Transverse colon (tissue), 4 donors: ENCODE measurements around the gene HNRNPF. TPM values are rescaled to one million over a fixed set of nuclear protein-coding genes. Genes with fewer than 3 reads are reported as not detected.
A peak's percentile ranks its signal among the peaks of the same experiment; 100 is the strongest.

Experiments used
- DNase-seq: peaks from one replicate; pipeline ENCODE4 v3.0.0-alpha.2; 2019
- H3K27ac ChIP-seq, 4 donors: fragments of 200-600 bp; sonication (generic); 2 replicates each; pipeline ENCODE4 v1.5.1; 2016 to 2018; ENCODE audit warnings: inconsistent platforms in 4 of 4
- H3K27me3 ChIP-seq: fragments of 200-600 bp; sonication (generic); 2 replicates; pipeline ENCODE4 v1.5.1; 2017; ENCODE audit warnings: inconsistent platforms
- H3K36me3 ChIP-seq, 4 donors: fragments of 200-600 bp; sonication (generic); 2 replicates each; pipeline ENCODE4 v1.5.1; 2017 to 2019; ENCODE audit warnings: inconsistent platforms in 4 of 4
- H3K4me1 ChIP-seq, 4 donors: fragments of 200-600 bp; sonication (generic); 2 replicates each; pipeline ENCODE4 v1.5.1; 2017 to 2020; ENCODE audit warnings: inconsistent platforms in 4 of 4
- H3K4me3 ChIP-seq, 4 donors: fragments of 200-600 bp; sonication (generic); 1 replicate in 1 of 4; 2 replicates in 3 of 4; pipeline versions ENCODE4 v1.5.1 to v1.6.1; 2017 to 2019; ENCODE audit warnings: inconsistent platforms in 4 of 4
- H3K9me3 ChIP-seq, 2 donors: fragments of 200-600 bp; sonication (generic); 2 replicates each; pipeline ENCODE4 v1.5.1; 2017 to 2019; ENCODE audit warnings: inconsistent platforms in 2 of 2
- EP300 ChIP-seq: sonication (generic); formaldehyde crosslinking; IDR thresholded peaks from one replicate; pipeline ENCODE4 v1.6.1; 2017; ENCODE audit warnings: antibody characterized with exemption, low read depth
- POLR2A ChIP-seq: fragments of 450-650 bp; IDR thresholded peaks from one replicate; pipeline ENCODE4 v1.6.1; 2016; ENCODE audit warnings: antibody characterized with exemption, mild to moderate bottlenecking, moderate library complexity
- POLR2AphosphoS5 ChIP-seq, 3 donors: sonication (generic); formaldehyde crosslinking; IDR thresholded peaks; one replicate each; pipeline ENCODE4 v1.6.1; 2016; ENCODE audit warnings: antibody characterized with exemption in 3 of 3
- WGBS, 2 donors: methylation state at CpG; one replicate each; pipeline ENCODE4 v1.1.5; 2018; ENCODE audit warnings: low coverage in 1 of 2; 5-methylcytosine and 5-hydroxymethylcytosine counted together
- in situ Hi-C, 4 donors: fragments of 200-750 bp; cut with MboI; loops; one replicate each; pipeline versions ENCODE4 v1.15.0 to v1.15.1; 2017; ENCODE audit warnings: low sequenced_read_pairs in 3 of 4, low pct_ligation_motif_present in 1 of 4, low pct_unique_long_range_greater_than_20kb in 1 of 4
- intact Hi-C: fragments of 100-400 bp; cut with DNase I; formaldehyde crosslinking; loops from one replicate; pipeline ENCODE4 v1.15.1; 2023; ENCODE audit warnings: low total_unique reads
- total RNA-seq, 4 donors: library from RNA; depleted of rRNA; stranded (reverse); fragments of >200 nt; gene quantifications; one replicate each; pipeline ENCODE4 v1.1.0, GENCODE V29; 2016
- TF ChIP-seq, protein P1 (sequence below), 5 experiments: fragments of 200-600 bp in 3 of 5; fragments of 450-650 bp in 2 of 5; sonication (generic) in 3 of 5; IDR thresholded peaks; 1 replicate in 2 of 5; 2 replicates in 3 of 5; pipeline ENCODE4 v1.5.1; 2016 to 2017; ENCODE audit warnings: antibody characterized with exemption in 5 of 5, inconsistent platforms in 3 of 5, mild to moderate bottlenecking in 2 of 5, moderate library complexity in 1 of 5

Gene HNRNPF
- total RNA-seq, 4 donors from 2014 or later: 127 to 171 (median 155) TPM

- Histone ChIP-seq H3K4me1 (peaks cover 0 to 8% (median under 1%) of the 10 kb centered on the region in 4 donors), H3K4me3 (no peak overlapping the region), H3K9me3 (no peaks in the 10 kb centered on the region), H3K27me3 (no peaks in the 10 kb centered on the region), H3K36me3 (peaks cover 0 to 38% (median 18%) of the 10 kb centered on the region in 4 donors), H3K27ac (no peak overlapping the region)
- TF ChIP-seq POLR2AphosphoS5 (IDR thresholded peaks at IDR 0.05): no peak
- WGBS, 2 donors: 70 to 78% methylated on average over 5 of the region's 5 CpGs
- no peak for DNase-seq
- intact Hi-C loops: no loop called here
- in situ Hi-C loops: no loop called here
These were observed 23.5 kb downstream of the HNRNPF start for GRCh38 chr10:43385412-43386004.

DNA sequence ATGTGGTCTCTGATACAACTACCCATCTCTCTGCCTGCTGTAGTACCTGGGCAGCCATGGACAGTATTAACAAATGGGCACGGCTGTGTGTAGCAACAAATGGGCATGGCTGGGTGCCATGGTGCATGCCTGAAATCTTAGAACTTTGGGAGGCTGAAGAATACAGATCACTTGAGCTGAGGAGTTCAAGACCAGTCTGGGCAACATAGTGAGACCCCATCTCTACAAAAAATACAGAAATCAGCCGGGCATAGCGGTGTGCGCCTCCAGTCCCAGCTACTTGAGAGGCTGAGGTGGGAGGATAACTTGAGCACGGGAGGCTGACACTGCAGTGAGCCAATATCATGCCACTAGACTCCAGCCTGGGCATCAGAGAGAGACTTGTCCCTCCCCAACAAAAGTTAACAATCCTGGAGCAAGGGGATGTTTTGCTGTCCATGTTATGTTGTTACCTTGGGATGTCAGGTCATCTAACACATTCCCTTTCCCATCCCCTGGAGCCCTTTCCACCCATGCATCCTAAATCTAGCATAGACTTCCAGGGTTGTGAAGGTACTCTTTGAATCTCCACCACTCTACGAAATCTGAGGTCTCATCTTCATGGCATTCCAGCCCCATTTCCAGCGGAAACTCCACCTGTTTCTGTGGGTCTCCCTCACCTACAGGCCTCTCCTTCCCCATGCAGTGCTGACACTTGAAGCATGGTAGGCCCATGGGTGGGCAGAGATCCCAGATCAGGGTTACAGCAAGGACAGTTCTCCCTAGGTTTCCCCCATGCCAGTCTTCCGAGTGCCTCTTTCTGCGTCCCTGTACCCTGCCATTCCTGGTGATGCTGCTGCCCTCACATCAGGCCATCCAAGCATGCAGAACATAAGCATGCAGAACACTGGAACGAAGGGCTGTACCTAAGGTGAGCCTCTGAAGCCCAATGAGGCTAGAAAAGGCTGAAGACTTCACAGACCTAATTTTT, 24.4 kb downstream of the HNRNPF start:
- Histone ChIP-seq H3K27me3 (no peaks in the 10 kb centered on the region), H3K36me3 (peaks cover 0 to 36% (median 16%) of the 10 kb centered on the region in 4 donors), H3K4me1 (peaks cover 0 to 8% (median 0%) of the 10 kb centered on the region in 4 donors), H3K27ac (no peak overlapping the region), H3K9me3 (no peaks in the 10 kb centered on the region), H3K4me3 (no peak overlapping the region)
- intact Hi-C loops (no loop called here), in situ Hi-C loops (no loop called here)
- WGBS, 2 donors: 80 to 85% methylated on average over 4 to 10 of the region's 10 CpGs
- DNase-seq: no peak
- TF ChIP-seq POLR2AphosphoS5 (IDR thresholded peaks at IDR 0.05) (peak in 1 of 3 donors; percentile 29), EP300 (no peak), POLR2A (no peak)
- TF ChIP-seq, protein P1, sequence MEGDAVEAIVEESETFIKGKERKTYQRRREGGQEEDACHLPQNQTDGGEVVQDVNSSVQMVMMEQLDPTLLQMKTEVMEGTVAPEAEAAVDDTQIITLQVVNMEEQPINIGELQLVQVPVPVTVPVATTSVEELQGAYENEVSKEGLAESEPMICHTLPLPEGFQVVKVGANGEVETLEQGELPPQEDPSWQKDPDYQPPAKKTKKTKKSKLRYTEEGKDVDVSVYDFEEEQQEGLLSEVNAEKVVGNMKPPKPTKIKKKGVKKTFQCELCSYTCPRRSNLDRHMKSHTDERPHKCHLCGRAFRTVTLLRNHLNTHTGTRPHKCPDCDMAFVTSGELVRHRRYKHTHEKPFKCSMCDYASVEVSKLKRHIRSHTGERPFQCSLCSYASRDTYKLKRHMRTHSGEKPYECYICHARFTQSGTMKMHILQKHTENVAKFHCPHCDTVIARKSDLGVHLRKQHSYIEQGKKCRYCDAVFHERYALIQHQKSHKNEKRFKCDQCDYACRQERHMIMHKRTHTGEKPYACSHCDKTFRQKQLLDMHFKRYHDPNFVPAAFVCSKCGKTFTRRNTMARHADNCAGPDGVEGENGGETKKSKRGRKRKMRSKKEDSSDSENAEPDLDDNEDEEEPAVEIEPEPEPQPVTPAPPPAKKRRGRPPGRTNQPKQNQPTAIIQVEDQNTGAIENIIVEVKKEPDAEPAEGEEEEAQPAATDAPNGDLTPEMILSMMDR (IDR thresholded peaks at IDR 0.05): no peak

- TF ChIP-seq, protein P1 (IDR thresholded peaks at IDR 0.05): no peak
- TF ChIP-seq EP300: no peak
- no peak for TF ChIP-seq POLR2A
- no peak for TF ChIP-seq POLR2AphosphoS5 (IDR thresholded peaks at IDR 0.05)
- Histone ChIP-seq H3K27me3 (no peaks in the 10 kb centered on the region), H3K4me1 (peaks cover 0 to 8% (median 0%) of the 10 kb centered on the region in 4 donors), H3K27ac (no peak overlapping the region), H3K36me3 (peaks cover 0 to 27% (median 13%) of the 10 kb centered on the region in 4 donors), H3K4me3 (no peak overlapping the region), H3K9me3 (no peaks in the 10 kb centered on the region)
- 53 to 67% methylated on average over 10 to 14 of the region's 14 CpGs for WGBS, 2 donors
- DNase-seq: no peak
- intact Hi-C loops: no loop called here
- in situ Hi-C loops: no loop called here
These were observed 25.6 kb downstream of the HNRNPF start for GRCh38 chr10:43383204-43383971.

DNA sequence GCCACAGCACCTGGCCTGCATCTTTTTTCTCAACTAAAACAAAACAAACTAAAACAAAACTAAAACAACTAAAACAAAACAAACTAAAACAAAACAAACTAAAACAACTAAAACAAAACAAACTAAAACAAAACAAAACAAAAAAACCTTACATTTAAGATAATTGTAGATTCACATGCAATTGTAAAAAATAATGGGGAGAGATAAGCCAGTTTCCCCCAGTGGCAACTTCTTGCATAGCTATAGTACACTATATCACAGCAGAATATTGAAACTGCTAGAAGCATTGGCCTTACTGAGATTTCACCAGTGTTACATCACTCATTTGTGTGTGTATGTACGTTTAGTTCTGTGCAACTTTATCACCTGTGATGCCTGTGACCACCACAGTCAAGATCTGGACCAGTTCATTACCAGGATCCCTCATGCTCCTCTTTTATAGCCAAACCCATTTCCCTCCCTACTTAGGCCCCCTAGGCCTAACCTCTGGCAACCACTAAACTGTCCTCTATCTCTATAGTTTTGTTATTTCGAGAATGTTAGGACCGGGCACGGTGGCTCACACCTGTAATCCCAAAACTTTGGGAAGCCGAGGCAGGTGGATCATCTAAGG, 28.3 kb downstream of the HNRNPF start:
- in situ Hi-C loops (no loop called here), intact Hi-C loops (no loop called here)
- H3K4me3 ChIP-seq: no peak overlapping the region
- TF ChIP-seq POLR2AphosphoS5 (IDR thresholded peaks at IDR 0.05) (no peak), POLR2A (no peak), EP300 (no peak)
- TF ChIP-seq, protein P1 (IDR thresholded peaks at IDR 0.05): no peak
- no peaks in the 10 kb centered on the region for H3K9me3 ChIP-seq
- H3K27ac ChIP-seq: no peak overlapping the region
- peaks cover 0 to 8% (median 0%) of the 10 kb centered on the region in 4 donors for H3K4me1 ChIP-seq
- WGBS, 2 donors: 91 to 100% methylated on average over 1 to 5 of the region's 5 CpGs
- no peak for DNase-seq
- H3K27me3 ChIP-seq: no peaks in the 10 kb centered on the region
- H3K36me3 ChIP-seq: no peaks in the 10 kb centered on the region
